T-helper 22 cell (primary cell): Measurements from ENCODE around the gene SLC30A5.
"Not testable (repeated sequence)": the region's sequence is repeated elsewhere in the genome, so short reads cannot be mapped to it uniquely, and the experiment has no call there.

ENCODE experiments used
- DNase-seq: peaks from one replicate; pipeline ENCODE4 v3.0.0-alpha.2; 2020; ENCODE audit warnings: low read depth

SLC30A5 gene

GRCh38 chr5:69093771-69094482 is at the start of gene SLC30A5:
TSS of gene SLC30A5 (plus strand) at chr5:69094014. CDS start at chr5:69094256, 242 bp downstream.
- peak; percentile 99 for DNase-seq

GRCh38 chr5:69045213-69045612 is 48.6 kb upstream of the SLC30A5 start:
- not testable (repeated sequence) for DNase-seq

GRCh38 chr5:69046375-69046957 is 47.3 kb upstream of the SLC30A5 start:
- DNase-seq = no peak

GRCh38 chr5:69048230-69048629 is 45.6 kb upstream of the SLC30A5 start:
- no peak for DNase-seq

GRCh38 chr5:69049151-69049550 is 44.7 kb upstream of the SLC30A5 start:
- DNase-seq = no peak

- DNase-seq = no peak
These were observed 44.0 kb upstream of the SLC30A5 start for GRCh38 chr5:69049796-69050195.

GRCh38 chr5:69050214-69050613 is 43.6 kb upstream of the SLC30A5 start:
- DNase-seq = no peak

- DNase-seq = no peak
These were observed 41.6 kb upstream of the SLC30A5 start for GRCh38 chr5:69052181-69052580.

GRCh38 chr5:69074664-69075521 is 18.9 kb upstream of the SLC30A5 start:
- DNase-seq = no peak

GRCh38 chr5:69075522-69076179 is 18.2 kb upstream of the SLC30A5 start:
- no peak for DNase-seq

- DNase-seq = no peak
These were observed 14.8 kb upstream of the SLC30A5 start for GRCh38 chr5:69078921-69079540.

GRCh38 chr5:69079556-69079955 is 14.3 kb upstream of the SLC30A5 start:
- no peak for DNase-seq

GRCh38 chr5:69083412-69083811 is 10.4 kb upstream of the SLC30A5 start:
- no peak for DNase-seq

GRCh38 chr5:69084195-69084594 is 9.6 kb upstream of the SLC30A5 start:
- no peak for DNase-seq

GRCh38 chr5:69084903-69085302 is 8.9 kb upstream of the SLC30A5 start:
- no peak for DNase-seq

- DNase-seq = no peak
These were observed 7.6 kb upstream of the SLC30A5 start for GRCh38 chr5:69086206-69086605.

GRCh38 chr5:69088006-69088405 is 5.8 kb upstream of the SLC30A5 start:
- DNase-seq = not testable (repeated sequence)

- no peak for DNase-seq
These were observed 3.7 kb upstream of the SLC30A5 start for GRCh38 chr5:69090158-69090557.

GRCh38 chr5:69091771-69092170 is 2.0 kb upstream of the SLC30A5 start:
- DNase-seq = no peak

GRCh38 chr5:69092969-69093368 is 845 bp upstream of the SLC30A5 start:
- DNase-seq = no peak

GRCh38 chr5:69099302-69099701 is 5.5 kb downstream of the SLC30A5 start:
- DNase-seq = no peak

- DNase-seq = no peak
These were observed 9.7 kb downstream of the SLC30A5 start for GRCh38 chr5:69103521-69103920.
